CMK (cell line): Measurements from ENCODE around the gene SMAD6.

Source experiments
- DNase-seq: peaks from one replicate; pipeline ENCODE4 v3.0.0-alpha.2; 2010; ENCODE audit warnings: low read depth

Gene SMAD6

GRCh38 chr15:66702035-66702786 lies at the start of gene SMAD6:
Gene SMAD6, plus strand, starts transcription at chr15:66702236. Its CDS starts 1,023 bp downstream, at chr15:66703259.
- DNase-seq = peak; percentile 75

GRCh38 chr15:66652806-66653205 lies 49.2 kb upstream of the SMAD6 start:
- DNase-seq = no peak

GRCh38 chr15:66653398-66653797 lies 48.6 kb upstream of the SMAD6 start:
- DNase-seq = no peak

GRCh38 chr15:66653852-66654251 lies 48.2 kb upstream of the SMAD6 start:
- no peak for DNase-seq

GRCh38 chr15:66654361-66654738 lies 47.7 kb upstream of the SMAD6 start:
- no peak for DNase-seq

- DNase-seq = no peak
These were observed 47.2 kb upstream of the SMAD6 start for GRCh38 chr15:66654739-66655375.

- DNase-seq = no peak
These were observed 46.5 kb upstream of the SMAD6 start for GRCh38 chr15:66655511-66655910.

GRCh38 chr15:66655997-66656396 lies 46.0 kb upstream of the SMAD6 start:
- no peak for DNase-seq

- DNase-seq = no peak
These were observed 44.6 kb upstream of the SMAD6 start for GRCh38 chr15:66657185-66658020.

GRCh38 chr15:66658044-66658443 lies 44.0 kb upstream of the SMAD6 start:
- DNase-seq = no peak

GRCh38 chr15:66658855-66659254 lies 43.2 kb upstream of the SMAD6 start:
- no peak for DNase-seq

GRCh38 chr15:66659384-66659783 lies 42.7 kb upstream of the SMAD6 start:
- no peak for DNase-seq

- peak; percentile 52 for DNase-seq
These were observed 40.5 kb upstream of the SMAD6 start for GRCh38 chr15:66661432-66662096.

- DNase-seq = no peak
These were observed 39.5 kb upstream of the SMAD6 start for GRCh38 chr15:66662522-66662921.

- no peak for DNase-seq
These were observed 38.4 kb upstream of the SMAD6 start for GRCh38 chr15:66663664-66664063.

- DNase-seq = no peak
These were observed 31.9 kb upstream of the SMAD6 start for GRCh38 chr15:66670175-66670574.

GRCh38 chr15:66670762-66671580 lies 31.1 kb upstream of the SMAD6 start:
- DNase-seq = no peak

GRCh38 chr15:66672867-66673266 lies 29.2 kb upstream of the SMAD6 start:
- DNase-seq = no peak

GRCh38 chr15:66673410-66674322 lies 28.4 kb upstream of the SMAD6 start:
- DNase-seq = peak; percentile 62

GRCh38 chr15:66674756-66675155 lies 27.3 kb upstream of the SMAD6 start:
- DNase-seq = no peak
